ENCODE results near the gene CENPU. TPM values are rescaled to one million over a fixed set of nuclear protein-coding genes. Genes with fewer than 3 reads are reported as not detected.

CENPU gene
- total and polyA plus RNA-seq, 2 of the 8 experiments (the other 6 are each of a cell fraction or from before 2014, with no cell fraction given), result 32.1 to 122 TPM

- Histone ChIP-seq H3K18ac (ENCODE audit: extremely low read depth, low read length) (no peak overlapping the region), H3K56ac (replicated peaks; ENCODE audit: insufficient read length, low read depth, low read length) (no peak overlapping the region), H2BK12ac (ENCODE audit: low read depth, low read length) (no peak overlapping the region), H3K4me2 (ENCODE audit: insufficient read depth in 1 of 2, low read depth in 2 of 2, low read length in 2 of 2) (no peak overlapping the region), H4K91ac (replicated peaks; ENCODE audit: insufficient read length, low read length) (no peak overlapping the region), H3K27ac (ENCODE audit: low read depth, low read length) (no peak overlapping the region), H2BK20ac (ENCODE audit: low read length) (no peak overlapping the region), H3K14ac (ENCODE audit: insufficient read length) (no peak overlapping the region), H3K4ac (replicated peaks; ENCODE audit: insufficient read length, low read depth, low read length) (no peak overlapping the region), H2BK5ac (ENCODE audit: low read depth, low read length) (no peak overlapping the region), H2AK5ac (ENCODE audit: low read depth, low read length) (no peak overlapping the region), H3K36me3 (ENCODE audit: control insufficient read depth in 2 of 4, insufficient read depth in 4 of 4, low read length in 3 of 4) (peaks cover 0 to 3% (median 0%) of the 10 kb centered on the region in 4 experiments; a peak in 2 of 8 replicates), H2BK120ac (replicated peaks; ENCODE audit: low read depth, low read length) (no peak overlapping the region), H2BK15ac (ENCODE audit: low read length) (no peak overlapping the region), H3K27me3 (replicated peaks in 1 of 4; ENCODE audit: control insufficient read depth in 3 of 4, extremely low read depth in 1 of 4, insufficient read depth in 3 of 4, low read length in 3 of 4) (no peaks in the 10 kb centered on the region), H2AFZ (ENCODE audit: low read length) (no peak overlapping the region), H3K79me1 (ENCODE audit: low read depth, low read length) (no peaks in the 10 kb centered on the region), H4K5ac (ENCODE audit: insufficient read length, low read depth, low read length) (no peak overlapping the region), H3K23ac (ENCODE audit: insufficient read length) (no peak overlapping the region), H3K79me2 (ENCODE audit: control insufficient read depth in 1 of 2, insufficient read depth in 2 of 2, low read length in 2 of 2) (no peaks in the 10 kb centered on the region), H3K23me2 (ENCODE audit: low read depth, low read length) (no peaks in the 10 kb centered on the region; the same call in 1 of the 2 replicates), H3K4me1 (replicated peaks in 1 of 4; ENCODE audit: control insufficient read depth in 3 of 4, insufficient read depth in 4 of 4, low read length in 3 of 4) (no peaks in the 10 kb centered on the region), H4K20me1 (replicated peaks in 1 of 2; ENCODE audit: control insufficient read depth in 1 of 2, insufficient read depth in 2 of 2, low read length in 2 of 2) (no peaks in the 10 kb centered on the region), H3K9me3 (ENCODE audit: insufficient read depth in 2 of 2, low read depth in 1 of 2, low read length in 1 of 2) (no peaks in the 10 kb centered on the region), H3K9ac (replicated peaks in 1 of 4; ENCODE audit: extremely low read depth in 1 of 4, low read depth in 3 of 4, low read length in 3 of 4) (no peak overlapping the region), H4K8ac (ENCODE audit: extremely low read depth, insufficient read depth, low read length) (no peak overlapping the region), H3K4me3 (ENCODE audit: extremely low read depth in 1 of 4, insufficient read depth in 2 of 4, low read depth in 3 of 4, low read length in 4 of 4) (no peak overlapping the region)
- DNase-seq (ENCODE audit: low read depth in 1 of 2, low spot score in 2 of 2) (no peak), FAIRE-seq (no peak)
- ChIA-PET POLR2A (ENCODE audit: partially characterized antibody) (no interaction called here), CTCF (ENCODE audit: partially characterized antibody) (interaction anchor here (0.9 to 1.2 kb wide), 3 partner anchors 13 to 260 kb away, joined by 3 to 5 read pairs (median 4); no protein-coding TSS in a partner anchor)
- no peak for TF ChIP-seq ZNF274 (IDR thresholded peaks at IDR 0.05; ENCODE audit: borderline replicate concordance, extremely low read depth, low read length)
- no peak for TF ChIP-seq RNF2 (IDR thresholded peaks at IDR 0.05; ENCODE audit: borderline replicate concordance, low read depth, low read length, missing control alignments, poor library complexity, severe bottlenecking)
- no peak for TF ChIP-seq MAX (IDR thresholded peaks at IDR 0.05)
- no peak for TF ChIP-seq TCF12 (IDR thresholded peaks at IDR 0.05; ENCODE audit: low read depth, low read length)
- TF ChIP-seq TAF7 (optimal IDR thresholded peaks at IDR 0.05; ENCODE audit: borderline replicate concordance, low read depth, low read length), result no peak
- no peak for TF ChIP-seq HDAC2 (IDR thresholded peaks at IDR 0.05; ENCODE audit: borderline replicate concordance in 1 of 2, low read depth in 2 of 2, low read length in 2 of 2)
- TF ChIP-seq CREB1 (IDR thresholded peaks at IDR 0.05), result no peak
- WGBS, 2 experiments (ENCODE audit: extremely low coverage in 1 of 2, insufficient coverage in 1 of 2, insufficient read length in 1 of 2, insufficient replicate concordance in 2 of 2, low coverage in 1 of 2, low lambda C conversion rate in 2 of 2, missing lambda C conversion rate in 1 of 2), result 96% methylated on average over 6 of the region's 6 CpGs; no CpG with 5 or more reads in 1 of the 2 experiments
Measured at GRCh38 chr4:184672741-184673140, 61.2 kb downstream of the CENPU start.

Data from H1 (cell line).